Raji (cell line): ENCODE results near the gene LRWD1.
A peak's percentile ranks its signal among the peaks of the same experiment; 100 is the strongest.

Experiments
- POLR2A ChIP-seq: IDR thresholded peaks from 2 replicates; pipeline ENCODE4 v1.6.1; 2011; ENCODE audit warnings: low read depth, low read length, control low read depth; ENCODE audit not compliant: insufficient read depth

The LRWD1 gene

GRCh38 chr7:102464577-102465280, at the start of gene LRWD1, which contains the start of gene ALKBH4:
Gene LRWD1, plus strand, starts transcription at chr7:102464984. Its CDS starts 97 bp downstream, at chr7:102465081.
Gene ALKBH4, minus strand, starts transcription at chr7:102464863. Its CDS starts 27 bp downstream, at chr7:102464836.
- peak; percentile 90 for TF ChIP-seq POLR2A

GRCh38 chr7:102415685-102416225, 49.0 kb upstream of the LRWD1 start:
- TF ChIP-seq POLR2A, result peak; percentile 41; the same call in 1 of the 2 replicates

- TF ChIP-seq POLR2A, result no peak
Observed at GRCh38 chr7:102416406-102416805, 48.4 kb upstream of the LRWD1 start.

- TF ChIP-seq POLR2A, result no peak
Observed at GRCh38 chr7:102417105-102417504, 47.7 kb upstream of the LRWD1 start.

GRCh38 chr7:102418592-102418991, 46.2 kb upstream of the LRWD1 start:
- no peak for TF ChIP-seq POLR2A

- no peak for TF ChIP-seq POLR2A
Observed at GRCh38 chr7:102421706-102422240, 43.0 kb upstream of the LRWD1 start.

- TF ChIP-seq POLR2A, result no peak
Observed at GRCh38 chr7:102424129-102424551, 40.6 kb upstream of the LRWD1 start.

- peak; percentile 60 for TF ChIP-seq POLR2A
Observed at GRCh38 chr7:102424787-102425218, 40.0 kb upstream of the LRWD1 start.

- TF ChIP-seq POLR2A, result peak; percentile 87
Observed at GRCh38 chr7:102425639-102426267, 39.0 kb upstream of the LRWD1 start.

GRCh38 chr7:102426268-102427018, 38.3 kb upstream of the LRWD1 start:
- no peak for TF ChIP-seq POLR2A

- TF ChIP-seq POLR2A, result no peak
Observed at GRCh38 chr7:102427019-102427405, 37.8 kb upstream of the LRWD1 start.

GRCh38 chr7:102429141-102429899, 35.5 kb upstream of the LRWD1 start:
- TF ChIP-seq POLR2A, result no peak

GRCh38 chr7:102431617-102432298, 33.0 kb upstream of the LRWD1 start:
- peak; percentile 67 for TF ChIP-seq POLR2A
